GM23338 (cell line): Measurements from ENCODE around the gene MCAT.

ENCODE experiments used
- CREB1 ChIP-seq: fragments of 250-450 bp; sonication (Bioruptor Pico); IDR thresholded peaks from 2 replicates; pipeline ENCODE4 v1.5.0; 2020; ENCODE audit warnings: low read depth, mild to moderate bottlenecking, moderate library complexity
- CTCF ChIP-seq, 2 experiments: fragments of 200-600 bp in 1 of 2; sonication (generic) in 1 of 2; conservative IDR thresholded peaks; 2 replicates each; pipeline versions ENCODE4 v1.5.1 to v1.6.1; 2016 to 2017; ENCODE audit warnings: antibody characterized with exemption in 2 of 2, low read depth in 2 of 2, mild to moderate bottlenecking in 2 of 2, moderate library complexity in 1 of 2
- ETS1 ChIP-seq: IDR thresholded peaks from 2 replicates; pipeline ENCODE4 v1.6.1; 2016; ENCODE audit warnings: antibody characterized with exemption
- EZH2 ChIP-seq: fragments of 200-600 bp; sonication (generic); IDR thresholded peaks from one replicate; pipeline ENCODE4 v1.8.0; 2017; ENCODE audit warnings: antibody characterized with exemption, mild to moderate bottlenecking, low read depth; ENCODE audit not compliant: unreplicated experiment
- EZH2phosphoT487 ChIP-seq: fragments of 200-600 bp; sonication (generic); IDR thresholded peaks from one replicate; pipeline ENCODE4 v1.8.1; 2018; ENCODE audit warnings: antibody characterized with exemption; ENCODE audit not compliant: unreplicated experiment
- POLR2AphosphoS5 ChIP-seq: IDR thresholded peaks from 2 replicates; pipeline ENCODE4 v1.6.1; 2016; ENCODE audit warnings: antibody characterized with exemption, low read depth
- STAT1 ChIP-seq: IDR thresholded peaks from one replicate; pipeline ENCODE4 v1.6.1; 2016; ENCODE audit warnings: antibody characterized with exemption; ENCODE audit not compliant: unreplicated experiment
- ZNF331 ChIP-seq: fragments of 250-450 bp; sonication (Bioruptor Pico); IDR thresholded peaks from 2 replicates; pipeline ENCODE4 v1.5.0; 2020; ENCODE audit warnings: low read depth, mild to moderate bottlenecking, moderate library complexity
- TF ChIP-seq, protein P1 (sequence below): IDR thresholded peaks from one replicate; pipeline ENCODE4 v1.6.1; 2018; ENCODE audit warnings: antibody characterized with exemption; ENCODE audit not compliant: unreplicated experiment

DNA sequence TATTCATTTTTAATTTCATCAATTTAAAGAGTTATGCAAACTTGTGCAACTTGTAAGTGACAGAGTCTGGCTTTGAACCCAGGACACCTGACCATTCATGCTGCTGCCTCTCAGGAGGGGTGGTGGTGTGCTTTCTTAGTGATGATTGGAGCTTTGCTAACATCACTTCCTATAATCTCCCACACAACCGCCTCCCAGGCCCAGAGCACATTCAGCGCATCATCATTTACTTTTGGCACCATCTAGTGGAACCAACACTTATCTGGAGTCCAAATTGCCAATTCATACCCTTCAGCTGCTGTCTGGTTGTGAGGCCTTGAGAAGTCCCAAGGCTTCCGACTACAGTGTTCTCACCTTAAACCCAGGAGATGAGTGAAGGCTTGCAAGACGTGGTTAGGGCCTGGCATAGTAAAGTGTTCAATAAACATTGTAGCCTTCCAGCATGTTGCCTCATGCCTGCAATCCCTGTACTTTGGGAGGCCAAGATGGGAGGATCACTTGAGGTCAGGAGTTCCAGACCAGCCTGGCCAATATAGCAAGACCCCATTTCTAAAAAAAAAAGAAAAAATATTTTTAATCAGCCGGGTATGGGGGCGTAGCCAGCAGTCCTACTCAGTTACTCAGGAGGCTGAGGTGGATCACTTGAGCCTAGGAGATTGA lies 52.9 kb downstream of the MCAT start:
- TF ChIP-seq CTCF (conservative IDR thresholded peaks at IDR 0.05; ENCODE audit: low read depth in 2 of 2) (peak in 1 of 2 experiments; percentile 41; a peak in 2 of 4 replicates), CREB1 (no peak), EZH2 (no peak), POLR2AphosphoS5 (no peak), EZH2phosphoT487 (no peak), STAT1 (no peak), ZNF331 (CRISPR knock-in tag) (no peak), ETS1 (no peak)
- TF ChIP-seq, protein P1, sequence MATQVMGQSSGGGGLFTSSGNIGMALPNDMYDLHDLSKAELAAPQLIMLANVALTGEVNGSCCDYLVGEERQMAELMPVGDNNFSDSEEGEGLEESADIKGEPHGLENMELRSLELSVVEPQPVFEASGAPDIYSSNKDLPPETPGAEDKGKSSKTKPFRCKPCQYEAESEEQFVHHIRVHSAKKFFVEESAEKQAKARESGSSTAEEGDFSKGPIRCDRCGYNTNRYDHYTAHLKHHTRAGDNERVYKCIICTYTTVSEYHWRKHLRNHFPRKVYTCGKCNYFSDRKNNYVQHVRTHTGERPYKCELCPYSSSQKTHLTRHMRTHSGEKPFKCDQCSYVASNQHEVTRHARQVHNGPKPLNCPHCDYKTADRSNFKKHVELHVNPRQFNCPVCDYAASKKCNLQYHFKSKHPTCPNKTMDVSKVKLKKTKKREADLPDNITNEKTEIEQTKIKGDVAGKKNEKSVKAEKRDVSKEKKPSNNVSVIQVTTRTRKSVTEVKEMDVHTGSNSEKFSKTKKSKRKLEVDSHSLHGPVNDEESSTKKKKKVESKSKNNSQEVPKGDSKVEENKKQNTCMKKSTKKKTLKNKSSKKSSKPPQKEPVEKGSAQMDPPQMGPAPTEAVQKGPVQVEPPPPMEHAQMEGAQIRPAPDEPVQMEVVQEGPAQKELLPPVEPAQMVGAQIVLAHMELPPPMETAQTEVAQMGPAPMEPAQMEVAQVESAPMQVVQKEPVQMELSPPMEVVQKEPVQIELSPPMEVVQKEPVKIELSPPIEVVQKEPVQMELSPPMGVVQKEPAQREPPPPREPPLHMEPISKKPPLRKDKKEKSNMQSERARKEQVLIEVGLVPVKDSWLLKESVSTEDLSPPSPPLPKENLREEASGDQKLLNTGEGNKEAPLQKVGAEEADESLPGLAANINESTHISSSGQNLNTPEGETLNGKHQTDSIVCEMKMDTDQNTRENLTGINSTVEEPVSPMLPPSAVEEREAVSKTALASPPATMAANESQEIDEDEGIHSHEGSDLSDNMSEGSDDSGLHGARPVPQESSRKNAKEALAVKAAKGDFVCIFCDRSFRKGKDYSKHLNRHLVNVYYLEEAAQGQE: no peak
